Esophagus muscularis mucosa (tissue), 3 donors: ENCODE results near the gene AFAP1.

Source experiments
- POLR2A ChIP-seq: fragments of 450-650 bp; IDR thresholded peaks from one replicate; pipeline ENCODE4 v1.6.1; 2017; ENCODE audit warnings: antibody characterized with exemption, moderate library complexity, mild to moderate bottlenecking, low read depth
- TF ChIP-seq, protein P1 (sequence below), 3 experiments: fragments of 200-600 bp in 2 of 3; fragments of 450-650 bp in 1 of 3; sonication (generic) in 2 of 3; IDR thresholded peaks; one replicate each; pipeline ENCODE4 v1.5.1; 2017 to 2019; ENCODE audit warnings: antibody characterized with exemption in 3 of 3, mild to moderate bottlenecking in 2 of 3, moderate library complexity in 1 of 3

DNA sequence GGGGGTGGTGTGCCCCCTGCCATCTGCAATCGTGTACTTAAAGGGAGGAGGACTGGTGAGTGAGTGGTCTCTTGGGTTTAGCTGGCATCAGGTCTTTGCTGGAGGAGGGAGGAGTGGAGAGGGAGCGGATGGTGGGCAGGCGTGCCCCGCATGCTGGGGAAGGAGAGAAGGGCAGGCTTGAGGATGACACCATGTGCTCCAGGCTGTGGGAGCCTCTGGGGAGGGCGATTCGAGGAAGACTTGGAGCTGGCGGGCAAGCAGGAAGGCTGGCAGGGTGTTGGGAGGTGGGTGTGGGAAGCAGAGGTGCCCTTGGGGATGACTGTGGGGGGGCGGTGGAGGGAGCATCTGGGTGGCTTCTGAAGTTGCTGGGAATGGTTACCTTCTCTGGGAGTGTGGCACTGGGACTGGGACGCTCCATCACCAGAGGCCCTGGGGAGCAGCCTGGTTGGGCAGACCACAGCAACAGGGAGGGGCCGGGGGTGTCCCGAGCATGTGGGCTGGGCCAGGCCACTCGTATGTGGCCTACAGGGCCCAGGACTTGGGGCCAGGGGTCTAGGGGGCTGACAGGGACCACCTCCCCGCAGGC lies 30.8 kb upstream of the AFAP1 start:
- no peak for TF ChIP-seq POLR2A
- TF ChIP-seq, protein P1, sequence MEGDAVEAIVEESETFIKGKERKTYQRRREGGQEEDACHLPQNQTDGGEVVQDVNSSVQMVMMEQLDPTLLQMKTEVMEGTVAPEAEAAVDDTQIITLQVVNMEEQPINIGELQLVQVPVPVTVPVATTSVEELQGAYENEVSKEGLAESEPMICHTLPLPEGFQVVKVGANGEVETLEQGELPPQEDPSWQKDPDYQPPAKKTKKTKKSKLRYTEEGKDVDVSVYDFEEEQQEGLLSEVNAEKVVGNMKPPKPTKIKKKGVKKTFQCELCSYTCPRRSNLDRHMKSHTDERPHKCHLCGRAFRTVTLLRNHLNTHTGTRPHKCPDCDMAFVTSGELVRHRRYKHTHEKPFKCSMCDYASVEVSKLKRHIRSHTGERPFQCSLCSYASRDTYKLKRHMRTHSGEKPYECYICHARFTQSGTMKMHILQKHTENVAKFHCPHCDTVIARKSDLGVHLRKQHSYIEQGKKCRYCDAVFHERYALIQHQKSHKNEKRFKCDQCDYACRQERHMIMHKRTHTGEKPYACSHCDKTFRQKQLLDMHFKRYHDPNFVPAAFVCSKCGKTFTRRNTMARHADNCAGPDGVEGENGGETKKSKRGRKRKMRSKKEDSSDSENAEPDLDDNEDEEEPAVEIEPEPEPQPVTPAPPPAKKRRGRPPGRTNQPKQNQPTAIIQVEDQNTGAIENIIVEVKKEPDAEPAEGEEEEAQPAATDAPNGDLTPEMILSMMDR (IDR thresholded peaks at IDR 0.05), result no peak
